ENCODE measurements around the gene GPR78.

GPR78 gene

GRCh38 chr4:8540991-8541390, 39.2 kb upstream of the GPR78 start:
- DNase-seq (ENCODE audit: low spot score) = no peak
- in situ Hi-C loops (cut with MboI; ENCODE audit: low sequenced_read_pairs, unreplicated experiment) = no loop called here
- TF ChIP-seq, protein P1, sequence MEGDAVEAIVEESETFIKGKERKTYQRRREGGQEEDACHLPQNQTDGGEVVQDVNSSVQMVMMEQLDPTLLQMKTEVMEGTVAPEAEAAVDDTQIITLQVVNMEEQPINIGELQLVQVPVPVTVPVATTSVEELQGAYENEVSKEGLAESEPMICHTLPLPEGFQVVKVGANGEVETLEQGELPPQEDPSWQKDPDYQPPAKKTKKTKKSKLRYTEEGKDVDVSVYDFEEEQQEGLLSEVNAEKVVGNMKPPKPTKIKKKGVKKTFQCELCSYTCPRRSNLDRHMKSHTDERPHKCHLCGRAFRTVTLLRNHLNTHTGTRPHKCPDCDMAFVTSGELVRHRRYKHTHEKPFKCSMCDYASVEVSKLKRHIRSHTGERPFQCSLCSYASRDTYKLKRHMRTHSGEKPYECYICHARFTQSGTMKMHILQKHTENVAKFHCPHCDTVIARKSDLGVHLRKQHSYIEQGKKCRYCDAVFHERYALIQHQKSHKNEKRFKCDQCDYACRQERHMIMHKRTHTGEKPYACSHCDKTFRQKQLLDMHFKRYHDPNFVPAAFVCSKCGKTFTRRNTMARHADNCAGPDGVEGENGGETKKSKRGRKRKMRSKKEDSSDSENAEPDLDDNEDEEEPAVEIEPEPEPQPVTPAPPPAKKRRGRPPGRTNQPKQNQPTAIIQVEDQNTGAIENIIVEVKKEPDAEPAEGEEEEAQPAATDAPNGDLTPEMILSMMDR (IDR thresholded peaks at IDR 0.05; ENCODE audit: borderline replicate concordance, control extremely low read depth, extremely low read depth, insufficient read depth, missing control alignments) = no peak

- DNase-seq (ENCODE audit: low spot score) = no peak
Observed at GRCh38 chr4:8541981-8542715, 38.0 kb upstream of the GPR78 start.

GRCh38 chr4:8542776-8543525, 37.2 kb upstream of the GPR78 start:
- in situ Hi-C loops (cut with MboI; ENCODE audit: low sequenced_read_pairs, unreplicated experiment) = no loop called here
- TF ChIP-seq, protein P1 (IDR thresholded peaks at IDR 0.05; ENCODE audit: borderline replicate concordance, control extremely low read depth, extremely low read depth, insufficient read depth, missing control alignments) = no peak
- DNase-seq (ENCODE audit: low spot score) = no peak

More at GRCh38 chr4:8541981-8542715, 38.0 kb upstream of the GPR78 start:
- in situ Hi-C loops (cut with MboI; ENCODE audit: low sequenced_read_pairs, unreplicated experiment) = no loop called here
- TF ChIP-seq, protein P1 (IDR thresholded peaks at IDR 0.05; ENCODE audit: borderline replicate concordance, control extremely low read depth, extremely low read depth, insufficient read depth, missing control alignments) = no peak

DNA sequence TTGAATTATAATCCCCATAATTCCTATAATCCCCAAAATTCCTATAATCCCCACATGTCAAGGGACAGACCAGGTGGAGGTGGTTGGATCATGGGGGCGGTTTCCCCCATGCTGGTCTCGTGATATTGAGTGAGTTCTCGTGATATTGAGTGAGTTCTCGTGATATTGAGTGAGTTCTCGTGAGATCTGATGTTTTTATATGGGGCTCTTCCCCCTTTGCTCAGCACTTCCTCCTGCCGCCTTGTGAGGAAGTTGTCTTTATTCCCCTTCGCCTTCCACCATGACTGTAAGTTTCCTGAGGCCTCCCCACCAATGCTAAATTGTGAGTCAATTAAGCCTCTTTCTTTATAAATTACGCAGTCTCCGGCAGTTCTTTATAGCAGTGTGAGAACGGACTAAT, 36.6 kb upstream of the GPR78 start:
- TF ChIP-seq, protein P1 (IDR thresholded peaks at IDR 0.05; ENCODE audit: borderline replicate concordance, control extremely low read depth, extremely low read depth, insufficient read depth, missing control alignments) = no peak
- in situ Hi-C loops (cut with MboI; ENCODE audit: low sequenced_read_pairs, unreplicated experiment) = no loop called here
- no peak for DNase-seq (ENCODE audit: low spot score)

GRCh38 chr4:8544282-8544681, 35.9 kb upstream of the GPR78 start:
- in situ Hi-C loops (cut with MboI; ENCODE audit: low sequenced_read_pairs, unreplicated experiment) = no loop called here
- DNase-seq (ENCODE audit: low spot score) = no peak
- TF ChIP-seq, protein P1 (IDR thresholded peaks at IDR 0.05; ENCODE audit: borderline replicate concordance, control extremely low read depth, extremely low read depth, insufficient read depth, missing control alignments) = no peak

DNA sequence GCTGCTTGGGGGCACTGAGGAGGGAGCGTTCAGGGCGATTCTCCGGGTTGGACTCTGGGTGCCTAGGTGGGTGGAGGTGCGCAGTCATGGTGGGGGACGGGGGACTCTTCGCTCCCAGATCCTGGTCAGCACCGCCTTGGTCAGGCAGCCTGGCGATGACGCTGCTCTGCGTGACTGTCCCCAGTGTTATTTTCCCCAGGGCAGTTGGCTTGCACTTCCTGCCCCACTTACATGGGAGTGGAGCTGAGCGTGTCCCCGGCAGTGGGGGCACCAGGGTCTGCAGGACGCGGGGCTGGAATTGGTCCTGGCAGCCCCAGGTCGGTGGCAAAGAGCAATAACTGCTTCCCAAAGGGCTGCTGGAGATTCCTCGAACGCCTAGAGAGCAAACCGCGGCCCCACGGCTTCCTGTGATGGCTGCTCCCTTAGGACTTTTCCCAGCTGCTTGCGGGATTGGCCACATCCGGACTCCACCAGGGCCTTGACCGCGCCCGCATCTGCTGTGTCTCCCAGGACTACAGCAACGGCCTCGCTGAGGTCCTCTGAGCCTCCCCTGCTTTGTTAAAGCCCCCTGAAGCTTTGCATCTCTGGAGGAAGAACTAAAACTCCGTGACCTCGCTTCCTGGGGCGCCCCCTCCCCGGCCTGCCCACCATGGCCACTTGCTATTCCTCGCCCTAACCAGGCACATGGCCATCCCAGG, 35.3 kb upstream of the GPR78 start:
- DNase-seq (ENCODE audit: low spot score) = no peak
- TF ChIP-seq, protein P1 (IDR thresholded peaks at IDR 0.05; ENCODE audit: borderline replicate concordance, control extremely low read depth, extremely low read depth, insufficient read depth, missing control alignments) = no peak
- in situ Hi-C loops (cut with MboI; ENCODE audit: low sequenced_read_pairs, unreplicated experiment) = no loop called here
